GM12873 (cell line): ENCODE measurements around the gene DEGS2.

ENCODE experiments used
- CTCF ChIP-seq: IDR thresholded peaks from 2 replicates; pipeline ENCODE4 v1.5.1; 2012; ENCODE audit warnings: low read depth, mild to moderate bottlenecking, moderate library complexity, low read length, control low read depth; ENCODE audit not compliant: insufficient read depth; ENCODE audit errors: missing control alignments

DEGS2 gene

GRCh38 chr14:100147181-100147631 is 12.2 kb downstream of the DEGS2 start:
- no peak for TF ChIP-seq CTCF

- TF ChIP-seq CTCF = peak; percentile 39
Measured at GRCh38 chr14:100146531-100147091, 12.8 kb downstream of the DEGS2 start.

DNA sequence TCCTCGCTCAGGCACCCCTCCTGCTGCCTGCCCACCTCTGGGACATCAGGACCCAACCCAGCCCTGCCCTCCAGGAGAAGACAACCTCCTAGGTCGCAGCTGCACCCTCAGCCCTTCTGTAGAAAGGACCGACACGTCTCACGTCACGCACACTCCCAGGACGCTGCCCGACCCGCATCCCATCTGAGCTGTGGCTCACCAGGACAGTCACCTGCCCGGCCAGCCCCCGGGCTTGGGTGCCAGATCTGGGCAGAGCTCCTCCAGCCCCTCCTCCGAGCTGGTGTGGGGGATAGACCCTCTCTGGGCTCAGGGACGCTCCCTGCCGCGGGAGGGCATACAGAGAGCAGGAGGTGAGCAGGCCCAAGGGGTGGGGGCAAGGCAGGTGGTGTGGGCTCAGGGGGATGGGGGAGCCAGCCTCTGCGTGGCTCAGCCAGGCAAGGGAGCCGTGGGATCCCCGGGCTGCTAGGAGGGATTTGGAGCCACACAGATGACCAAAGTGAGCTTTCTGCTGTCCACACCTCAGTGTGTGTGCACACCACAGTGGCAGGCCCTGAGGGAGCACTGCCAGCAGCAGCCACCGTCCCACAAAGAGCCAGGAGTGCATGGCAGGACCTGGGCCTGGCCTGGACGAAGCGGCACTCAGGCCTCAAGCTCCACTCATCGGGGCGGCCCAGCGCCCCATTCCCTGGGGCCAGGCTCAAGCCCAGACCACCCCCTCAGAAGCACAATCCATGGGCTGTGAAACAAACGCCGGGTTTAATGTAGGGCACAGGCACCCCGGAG is 13.6 kb downstream of the DEGS2 start:
- TF ChIP-seq CTCF = no peak

DNA sequence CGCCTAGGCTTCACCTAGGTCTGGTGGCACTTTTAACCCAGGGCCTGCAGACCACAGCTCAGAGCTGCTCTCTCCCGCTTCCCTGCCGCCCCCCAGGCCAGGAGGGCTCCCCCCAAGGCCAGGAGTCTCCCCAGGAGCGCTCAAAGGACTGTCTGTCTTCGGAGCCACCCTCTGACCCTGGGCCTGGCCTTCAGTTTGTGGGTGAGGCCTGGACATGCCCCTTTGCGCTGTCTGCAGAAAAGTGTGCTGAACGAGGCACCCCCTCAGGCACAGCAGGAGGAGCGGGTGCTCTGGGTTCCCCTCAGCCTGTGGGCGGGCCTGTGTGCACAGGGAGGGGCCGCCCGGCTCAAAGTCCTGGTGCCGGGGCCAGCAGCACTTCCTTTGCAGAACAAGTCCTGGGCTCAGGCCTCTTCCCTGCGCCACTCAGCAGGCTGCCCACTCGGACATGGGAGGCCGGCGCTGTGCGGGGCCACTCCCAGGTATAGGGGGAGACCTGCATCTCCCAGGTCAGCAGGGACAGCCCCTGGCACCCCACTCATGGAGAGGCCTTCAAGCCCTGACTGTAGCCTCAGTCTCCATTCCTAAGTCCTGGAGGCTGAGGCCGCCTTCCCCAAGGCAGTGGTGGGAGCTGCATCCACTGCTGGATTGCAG is 14.3 kb downstream of the DEGS2 start:
- TF ChIP-seq CTCF = no peak

- no peak for TF ChIP-seq CTCF
Measured at GRCh38 chr14:100144645-100144995, 14.8 kb downstream of the DEGS2 start.

DNA sequence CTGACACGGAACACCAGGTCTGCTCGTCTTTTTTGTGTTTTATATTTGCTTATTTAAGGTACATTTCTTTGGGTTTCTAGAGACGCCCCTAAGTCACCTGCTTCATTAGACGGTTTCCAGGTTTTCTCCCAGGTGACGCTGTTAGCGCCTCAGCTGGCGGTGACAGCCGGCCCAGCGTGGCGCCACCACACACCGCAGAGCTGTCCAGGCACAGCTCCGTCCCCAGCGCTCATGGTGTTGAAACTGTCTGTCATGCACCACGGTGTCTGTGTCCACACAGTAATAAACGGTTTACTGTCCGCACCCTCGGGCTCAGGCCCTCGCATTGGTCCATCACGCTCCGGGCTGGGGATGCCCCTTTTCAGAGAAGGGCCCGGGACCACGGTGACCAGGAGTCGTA is 15.5 kb downstream of the DEGS2 start:
- TF ChIP-seq CTCF = no peak

DNA sequence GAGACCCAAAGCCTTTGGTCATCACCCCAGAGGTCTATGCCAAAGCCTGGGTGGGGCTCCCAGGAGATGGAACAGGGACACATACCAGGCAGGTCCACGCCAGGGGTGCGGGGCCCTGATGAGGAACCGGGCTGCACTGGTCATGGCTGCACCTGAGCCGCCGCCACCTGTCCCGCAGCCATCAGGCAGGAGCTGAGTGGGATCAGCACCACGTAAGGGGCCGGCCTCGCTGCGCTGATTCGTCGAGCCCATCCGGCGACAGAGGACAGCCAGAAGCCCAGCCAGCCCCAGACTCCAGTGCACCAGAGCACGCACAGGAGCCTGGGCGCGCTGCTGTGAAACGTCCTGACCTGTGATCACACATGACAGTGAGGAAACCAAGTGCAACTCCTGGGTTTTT is 15.9 kb downstream of the DEGS2 start:
- no peak for TF ChIP-seq CTCF
